K562 (cell line): ENCODE results near the gene CROCC2. TPM values are rescaled to one million over a fixed set of nuclear protein-coding genes. Genes with fewer than 3 reads are reported as not detected.

ENCODE experiments used
- ATAC-seq: fragments of 200-7000 bp; cut with Tn5 transposase; 3 replicates; pipeline ENCODE4 v1.9.1; 2020; ENCODE audit warnings: moderate library complexity
- BruUV-seq: library from RNA; stranded (reverse); fragments of 400-500 nt; replicated peaks from 2 replicates; lab custom pipeline; 2021; lab: Mats Ljungman, UMichigan
- CTCF ChIA-PET: fragments of 300-600 bp; formaldehyde crosslinking; extraction: SDS; loops from one replicate; lab custom pipeline; 2021; ENCODE audit warnings: low intra/inter-chr PET ratio; lab: Yijun Ruan, JAX
- POLR2A ChIA-PET: fragments of 300-600, 350-650 bp; sonication (Branson Sonifier 250); formaldehyde crosslinking; extraction: SDS; loops from one replicate; lab custom pipeline; 2021; ENCODE audit warnings: antibody characterized with exemption, inconsistent platforms; lab: Yijun Ruan, JAX
- DNase-seq, 4 experiments: peaks; one replicate each; pipeline versions ENCODE4 v3.0.0 to v3.0.0-alpha.2; 2011 to 2018; ENCODE audit warnings: low spot score in 3 of 4, mixed read lengths in 3 of 4; ENCODE audit errors: extremely low read depth in 1 of 4
- FAIRE-seq: peaks from 2 replicates; lab custom pipeline; 2011; peaks lifted over from hg19 to GRCh38; lab: Jason Lieb, UNC
- H2AFZ ChIP-seq: 2 replicates; pipeline ENCODE4 v1.6.0; 2011; ENCODE audit warnings: low read depth, low read length, control low read depth, inconsistent platforms
- H3K27ac ChIP-seq: fragments of 200-600 bp; 3 replicates; pipeline ENCODE4 v1.8.0; 2011; ENCODE audit warnings: low read depth, mild to moderate bottlenecking, control low read depth, inconsistent platforms, low read length, moderate library complexity, mixed read lengths; ENCODE audit errors: extremely low read depth
- H3K27me3 ChIP-seq, 2 experiments: fragments of 300-600 bp in 1 of 2; 2 replicates in 1 of 2; 3 replicates in 1 of 2; pipeline versions ENCODE4 v1.6.0 to v1.8.0; 2011; ENCODE audit warnings: inconsistent platforms in 2 of 2, low read length in 2 of 2, mild to moderate bottlenecking in 1 of 2, mixed read lengths in 1 of 2, moderate library complexity in 1 of 2; ENCODE audit not compliant: control insufficient read depth in 2 of 2, insufficient read depth in 2 of 2
- H3K36me3 ChIP-seq: fragments of 300-600 bp; 3 replicates; pipeline ENCODE4 v1.8.0; 2011; ENCODE audit warnings: mild to moderate bottlenecking, low read length, inconsistent platforms; ENCODE audit not compliant: control insufficient read depth, insufficient read depth
- H3K4me1 ChIP-seq, 2 experiments: fragments of 200-600 bp in 1 of 2; replicated peaks in 1 of 2; 2 replicates in 1 of 2; 3 replicates in 1 of 2; pipeline versions ENCODE4 v1.5.1 to v1.8.0; 2011; ENCODE audit warnings: inconsistent platforms in 2 of 2, low read length in 2 of 2, mild to moderate bottlenecking in 1 of 2, mixed read lengths in 1 of 2, moderate library complexity in 1 of 2; ENCODE audit not compliant: control insufficient read depth in 2 of 2, insufficient read depth in 2 of 2
- H3K4me2 ChIP-seq: 2 replicates; pipeline ENCODE4 v1.6.1; 2011; ENCODE audit warnings: low read length, control low read depth, inconsistent platforms, mixed read lengths; ENCODE audit not compliant: insufficient read depth
- H3K4me3 ChIP-seq: fragments of 200-600 bp; sonication (generic), shearing (Covaris generic); 2 replicates; pipeline ENCODE4 v1.5.1; 2016; ENCODE audit warnings: control low read depth, inconsistent platforms
- H3K79me2 ChIP-seq: fragments of 200-600 bp; 3 replicates; pipeline ENCODE4 v1.8.0; 2011; ENCODE audit warnings: low read length, inconsistent platforms; ENCODE audit not compliant: control insufficient read depth, insufficient read depth
- H3K9ac ChIP-seq, 2 experiments: 2 replicates each; pipeline versions ENCODE4 v1.6.0 to v1.6.1; 2011; ENCODE audit warnings: low read depth in 2 of 2, low read length in 2 of 2, control low read depth in 1 of 2, inconsistent platforms in 1 of 2, mild to moderate bottlenecking in 1 of 2, mixed read lengths in 1 of 2; ENCODE audit not compliant: insufficient read depth in 1 of 2
- H3K9me1 ChIP-seq: one replicate; pipeline ENCODE4 v1.6.0; 2011; ENCODE audit warnings: inconsistent platforms, mild to moderate bottlenecking, low read length, moderate library complexity; ENCODE audit not compliant: control insufficient read depth, insufficient read depth
- H3K9me3 ChIP-seq: replicated peaks from 2 replicates; pipeline ENCODE4 v1.5.1; 2011; ENCODE audit warnings: low read depth, low read length, inconsistent platforms; ENCODE audit not compliant: control insufficient read depth, insufficient read depth
- H4K20me1 ChIP-seq: replicated peaks from 2 replicates; pipeline ENCODE4 v1.6.1; 2011; ENCODE audit warnings: low read length, inconsistent platforms, mixed read lengths; ENCODE audit not compliant: control insufficient read depth, insufficient read depth
- CHD2 ChIP-seq: IDR thresholded peaks from 2 replicates; pipeline ENCODE4 v1.6.1; 2011; ENCODE audit warnings: low read depth, low read length
- KLF16 ChIP-seq: IDR thresholded peaks from 2 replicates; pipeline ENCODE4 v1.6.1; 2016; ENCODE audit warnings: antibody characterized with exemption
- RERE ChIP-seq: sonication (generic); formaldehyde crosslinking; IDR thresholded peaks from 2 replicates; pipeline ENCODE4 v1.8.0; 2023; ENCODE audit warnings: missing genetic modification reagents, mild to moderate bottlenecking, borderline replicate concordance
- ZFP30 ChIP-seq: fragments of 250-450 bp; sonication (Bioruptor Pico); IDR thresholded peaks from 2 replicates; pipeline ENCODE4 v1.8.0; 2022; ENCODE audit warnings: moderate library complexity, mild to moderate bottlenecking, inconsistent platforms, borderline replicate concordance
- ZNF696 ChIP-seq: fragments of 250-450 bp; sonication (Bioruptor Pico); conservative IDR thresholded peaks from 2 replicates; pipeline ENCODE4 v1.4.0; 2020; ENCODE audit warnings: mild to moderate bottlenecking, moderate library complexity
- WGBS: fragments of 100-300 bp; shearing (Covaris generic); methylation state at CpG from one replicate; pipeline ENCODE4 v1.1.6; 2016; ENCODE audit warnings: low coverage, mixed read lengths; ENCODE audit not compliant: insufficient coverage; ENCODE audit errors: missing lambda C conversion rate; 5-methylcytosine and 5-hydroxymethylcytosine counted together
- in situ Hi-C: fragments of 300-500 bp; cut with MboI; formaldehyde crosslinking; loops from 4 replicates; pipeline ENCODE4 v1.15.0; 2018; ENCODE audit warnings: inconsistent platforms, mixed read lengths
- intact Hi-C: fragments of 100-400 bp; cut with micrococcal nuclease; formaldehyde crosslinking; loops from 2 replicates; pipeline ENCODE4 v1.14.2; 2022
- polyA plus RNA-seq, 8 experiments: library from polyadenylated mRNA; depleted of rRNA in 4 of 8; stranded (reverse) in 5 of 8; unstranded in 3 of 8; fragments of >200 nt; fragmentation: Nextera tagmentation in 2 of 8; fragmentation: Illumina TruSeq in 1 of 8; extraction: Ambion mirVana in 2 of 8; extraction: Trizol in 1 of 8; gene quantifications; 2 replicates each; pipeline versions ENCODE4 v1.2.1 to v1.2.3, GENCODE V29; 2011 to 2014; ENCODE audit warnings: inconsistent platforms in 1 of 8, missing spikeins in 1 of 8
- total RNA-seq, 7 experiments: library from RNA; depleted of rRNA in 6 of 7; stranded (reverse); fragments of >200 nt in 6 of 7; fragmentation: Illumina TruSeq in 2 of 7; extraction: Trizol in 2 of 7; gene quantifications; 2 replicates each; pipeline versions ENCODE4 v1.2.1 to v1.2.3, GENCODE V29; 2011 to 2021; ENCODE audit warnings: low replicate concordance in 1 of 7

CROCC2 gene
- total and polyA plus RNA-seq, 9 of the 15 experiments (the other 6 are each of a cell fraction or from before 2014, with no cell fraction given): not detected

- H3K4me1 ChIP-seq: peaks cover 0 to 7% of the 10 kb centered on the region in 2 experiments; a peak in 2 of 5 replicates
Measured at GRCh38 chr2:241014224-241014623, 108.1 kb downstream of the CROCC2 start.

GRCh38 chr2:241014764-241015163 is 108.6 kb downstream of the CROCC2 start:
- Histone ChIP-seq H3K4me3 (no peak overlapping the region), H3K4me1 (peaks cover 0 to 5% of the 10 kb centered on the region in 2 experiments; a peak in 2 of 5 replicates), H3K9me1 (no peaks in the 10 kb centered on the region), H4K20me1 (no peaks in the 10 kb centered on the region), H2AFZ (no peak overlapping the region), H3K27ac (no peak overlapping the region), H3K9me3 (no peaks in the 10 kb centered on the region), H3K27me3 (peaks cover 0 to 53% of the 10 kb centered on the region in 2 experiments; a peak in 3 of 5 replicates), H3K9ac (no peak overlapping the region), H3K36me3 (no peaks in the 10 kb centered on the region), H3K79me2 (no peaks in the 10 kb centered on the region), H3K4me2 (no peak overlapping the region)
- in situ Hi-C loops (no loop called here), intact Hi-C loops (no loop called here)
- no peak for DNase-seq
- no peak for FAIRE-seq
- POLR2A ChIA-PET: no interaction called here
- no peak for ATAC-seq
- CTCF ChIA-PET: no interaction called here
- no TSS peak for BruUV-seq
- WGBS: 3% methylated on average over 10 of the region's 10 CpGs
- TF ChIP-seq KLF16: no peak
- TF ChIP-seq RERE (CRISPR knock-in tag): no peak
- no peak for TF ChIP-seq ZFP30 (CRISPR knock-in tag)
- no peak for TF ChIP-seq CHD2

More at GRCh38 chr2:241014224-241014623, 108.1 kb downstream of the CROCC2 start:
- BruUV-seq: no TSS peak
- 2% methylated on average over 5 of the region's 6 CpGs for WGBS
- FAIRE-seq (no peak), DNase-seq (no peak), ATAC-seq (no peak)
- no peaks in the 10 kb centered on the region for H3K9me3 ChIP-seq
- no peak overlapping the region for H3K9ac ChIP-seq
- H3K27ac ChIP-seq: no peak overlapping the region
- H3K4me3 ChIP-seq: no peak overlapping the region
- ChIA-PET CTCF (no interaction called here), POLR2A (no interaction called here)
- no peaks in the 10 kb centered on the region for H3K79me2 ChIP-seq
- no peaks in the 10 kb centered on the region for H3K36me3 ChIP-seq
- intact Hi-C loops: no loop called here
- in situ Hi-C loops: no loop called here
- no peaks in the 10 kb centered on the region for H3K9me1 ChIP-seq
- no peak for TF ChIP-seq ZNF696 (CRISPR knock-in tag)
- peaks cover 0 to 48% of the 10 kb centered on the region in 2 experiments; a peak in 3 of 5 replicates for H3K27me3 ChIP-seq
- H2AFZ ChIP-seq: no peak overlapping the region
- H4K20me1 ChIP-seq: no peaks in the 10 kb centered on the region
- no peak overlapping the region for H3K4me2 ChIP-seq
